Uterus (tissue), 2 donors: ENCODE data around the gene MEMO1.
"Not testable (repeated sequence)": the region's sequence is repeated elsewhere in the genome, so short reads cannot be mapped to it uniquely, and the experiment has no call there.

ENCODE experiments used
- CTCF ChIP-seq, 4 experiments: fragments of 200-600 bp in 2 of 4; fragments of 450-650 bp in 2 of 4; sonication (generic) in 2 of 4; IDR thresholded peaks; one replicate each; pipeline ENCODE4 v1.5.1; 2016 to 2019; ENCODE audit warnings: antibody characterized with exemption in 4 of 4, mild to moderate bottlenecking in 2 of 4, moderate library complexity in 1 of 4
- POLR2A ChIP-seq, 2 donors: fragments of 450-650 bp; IDR thresholded peaks; one replicate each; pipeline ENCODE4 v1.6.1; 2016; ENCODE audit warnings: antibody characterized with exemption in 2 of 2, mild to moderate bottlenecking in 1 of 2, moderate library complexity in 1 of 2

GRCh38 chr2:32034198-32034887, 23.5 kb upstream of the MEMO1 start:
- TF ChIP-seq CTCF, POLR2A (IDR thresholded peaks at IDR 0.05): not testable (repeated sequence)
